OCI-M1 (cell line): ENCODE results near the gene WNK2.
"Not testable (repeated sequence)": the region's sequence is repeated elsewhere in the genome, so short reads cannot be mapped to it uniquely, and the experiment has no call there.

ENCODE experiments used
- DNase-seq: peaks from one replicate; lab custom pipeline; 2025; lab: John Stamatoyannopoulos, UW

The WNK2 gene

GRCh38 chr9:93236541-93237206 is 52.7 kb downstream of the WNK2 start:
- no peak for DNase-seq

GRCh38 chr9:93237540-93237939 is 53.6 kb downstream of the WNK2 start:
- DNase-seq, result peak; percentile 35

GRCh38 chr9:93238953-93239925 is 55.3 kb downstream of the WNK2 start:
- DNase-seq, result no peak

- DNase-seq, result no peak
Measured at GRCh38 chr9:93240891-93241334, 57.0 kb downstream of the WNK2 start.

GRCh38 chr9:93243112-93243511 is 59.2 kb downstream of the WNK2 start:
- DNase-seq, result no peak

GRCh38 chr9:93244101-93244500 is 60.2 kb downstream of the WNK2 start:
- DNase-seq, result no peak

- DNase-seq, result no peak
Measured at GRCh38 chr9:93244510-93245436, 60.8 kb downstream of the WNK2 start.

- no peak for DNase-seq
Measured at GRCh38 chr9:93245437-93245970, 61.6 kb downstream of the WNK2 start.

GRCh38 chr9:93246111-93246510 is 62.2 kb downstream of the WNK2 start:
- DNase-seq, result no peak

GRCh38 chr9:93246526-93246925 is 62.6 kb downstream of the WNK2 start:
- no peak for DNase-seq

GRCh38 chr9:93247099-93247865 is 63.3 kb downstream of the WNK2 start:
- DNase-seq, result no peak

- DNase-seq, result no peak
Measured at GRCh38 chr9:93247892-93248291, 64.0 kb downstream of the WNK2 start.

GRCh38 chr9:93248386-93249040 is 64.6 kb downstream of the WNK2 start:
- no peak for DNase-seq

GRCh38 chr9:93250185-93250584 is 66.2 kb downstream of the WNK2 start:
- no peak for DNase-seq

GRCh38 chr9:93251309-93251708 is 67.4 kb downstream of the WNK2 start:
- DNase-seq, result not testable (repeated sequence)

- no peak for DNase-seq
Measured at GRCh38 chr9:93252116-93252780, 68.3 kb downstream of the WNK2 start.

GRCh38 chr9:93252781-93253530 is 69.0 kb downstream of the WNK2 start:
- DNase-seq, result no peak

GRCh38 chr9:93253633-93254032 is 69.7 kb downstream of the WNK2 start:
- DNase-seq, result no peak

- DNase-seq, result no peak
Measured at GRCh38 chr9:93254061-93254481, 70.1 kb downstream of the WNK2 start.
